Spleen (tissue), 7 donors: ENCODE measurements around the gene NCF2.

Source experiments
- POLR2AphosphoS5 ChIP-seq, 3 donors: sonication (generic); formaldehyde crosslinking; IDR thresholded peaks; one replicate each; pipeline ENCODE4 v1.5.1; 2017; ENCODE audit warnings: antibody characterized with exemption in 3 of 3
- TF ChIP-seq, protein P1 (sequence below), 11 experiments: fragments of 200-600 bp in 7 of 11; fragments of 450-650 bp in 4 of 11; sonication (generic) in 4 of 11; IDR thresholded peaks in 8 of 11; conservative IDR thresholded peaks in 3 of 11; 1 replicate in 7 of 11; 2 replicates in 4 of 11; pipeline versions ENCODE4 v1.4.0 to v1.8.0; 2016 to 2021; ENCODE audit warnings: antibody characterized with exemption in 11 of 11, inconsistent platforms in 4 of 11, mild to moderate bottlenecking in 1 of 11
- donor health status: DM: no; HTN: no; CAD: no; lungs with moderate emphysema.
- donor health status: DM: no; HTN: no; CAD: no.
- donor health status: DM: no; HTN: no; CAD: no.

DNA sequence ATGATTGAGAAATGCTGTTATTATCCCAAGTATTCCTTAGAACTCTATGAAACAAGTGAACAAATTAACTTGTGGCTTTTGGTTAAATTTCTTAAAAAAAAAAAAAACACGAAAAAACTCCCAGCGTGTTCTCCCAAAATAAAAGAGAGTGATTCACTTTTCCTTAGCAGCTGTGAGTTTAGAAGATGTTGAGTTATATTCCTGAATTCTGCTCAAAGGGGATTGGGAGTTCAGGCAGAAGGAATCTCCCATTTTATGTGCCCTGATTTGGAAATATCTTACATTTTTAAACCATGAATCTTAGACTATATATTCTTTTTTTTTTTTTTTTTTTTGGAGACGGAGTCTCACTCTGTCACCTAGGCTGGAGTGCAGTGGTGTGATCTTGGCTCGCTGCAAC lies 83.7 kb downstream of the NCF2 start:
- TF ChIP-seq, protein P1, sequence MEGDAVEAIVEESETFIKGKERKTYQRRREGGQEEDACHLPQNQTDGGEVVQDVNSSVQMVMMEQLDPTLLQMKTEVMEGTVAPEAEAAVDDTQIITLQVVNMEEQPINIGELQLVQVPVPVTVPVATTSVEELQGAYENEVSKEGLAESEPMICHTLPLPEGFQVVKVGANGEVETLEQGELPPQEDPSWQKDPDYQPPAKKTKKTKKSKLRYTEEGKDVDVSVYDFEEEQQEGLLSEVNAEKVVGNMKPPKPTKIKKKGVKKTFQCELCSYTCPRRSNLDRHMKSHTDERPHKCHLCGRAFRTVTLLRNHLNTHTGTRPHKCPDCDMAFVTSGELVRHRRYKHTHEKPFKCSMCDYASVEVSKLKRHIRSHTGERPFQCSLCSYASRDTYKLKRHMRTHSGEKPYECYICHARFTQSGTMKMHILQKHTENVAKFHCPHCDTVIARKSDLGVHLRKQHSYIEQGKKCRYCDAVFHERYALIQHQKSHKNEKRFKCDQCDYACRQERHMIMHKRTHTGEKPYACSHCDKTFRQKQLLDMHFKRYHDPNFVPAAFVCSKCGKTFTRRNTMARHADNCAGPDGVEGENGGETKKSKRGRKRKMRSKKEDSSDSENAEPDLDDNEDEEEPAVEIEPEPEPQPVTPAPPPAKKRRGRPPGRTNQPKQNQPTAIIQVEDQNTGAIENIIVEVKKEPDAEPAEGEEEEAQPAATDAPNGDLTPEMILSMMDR (IDR thresholded peaks at IDR 0.05 in 8 of 11, conservative IDR thresholded peaks at IDR 0.05 in 3 of 11) = no peak
- TF ChIP-seq POLR2AphosphoS5 (IDR thresholded peaks at IDR 0.05) = no peak
